ENCODE data around the gene CFAP410. TPM values are rescaled to one million over a fixed set of nuclear protein-coding genes. Genes with fewer than 3 reads are reported as not detected.

The CFAP410 gene
- total RNA-seq, 1 donor from 2014 or later, result 3.6 TPM

DNA sequence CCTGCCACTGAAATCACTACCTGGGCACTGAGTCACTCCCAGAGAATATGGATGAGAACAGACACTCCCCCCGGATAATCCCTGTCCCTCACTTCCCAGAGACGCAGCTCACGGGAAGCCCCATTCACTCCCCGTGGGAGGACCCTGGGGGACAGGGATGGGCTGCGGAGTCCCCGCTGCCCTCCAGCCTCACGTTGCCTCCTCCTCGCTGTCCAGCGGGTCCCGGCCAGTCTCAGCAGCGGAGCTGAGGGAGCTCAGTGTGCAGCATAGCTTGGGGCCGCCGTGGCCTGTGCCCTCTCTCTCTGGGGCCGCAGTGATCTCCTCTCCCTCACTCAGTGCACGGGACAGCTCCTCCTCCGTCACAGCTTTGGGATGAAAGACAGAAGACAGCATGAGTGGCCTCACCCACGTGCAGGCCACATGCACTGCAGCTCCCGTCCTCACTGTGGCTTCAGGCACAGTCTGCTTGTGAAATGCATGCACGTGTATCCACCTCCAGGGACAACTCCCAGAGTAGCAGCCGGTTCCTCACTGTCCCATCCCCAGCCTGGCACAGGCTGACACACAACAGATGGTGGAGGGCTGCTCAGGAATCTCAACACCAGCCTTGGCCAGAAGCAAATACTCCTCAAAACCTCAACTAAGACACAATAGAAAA lies 7.4 kb downstream of the CFAP410 start:
- DNase-seq (ENCODE audit: low read depth in 2 of 2), result no peak

DNA sequence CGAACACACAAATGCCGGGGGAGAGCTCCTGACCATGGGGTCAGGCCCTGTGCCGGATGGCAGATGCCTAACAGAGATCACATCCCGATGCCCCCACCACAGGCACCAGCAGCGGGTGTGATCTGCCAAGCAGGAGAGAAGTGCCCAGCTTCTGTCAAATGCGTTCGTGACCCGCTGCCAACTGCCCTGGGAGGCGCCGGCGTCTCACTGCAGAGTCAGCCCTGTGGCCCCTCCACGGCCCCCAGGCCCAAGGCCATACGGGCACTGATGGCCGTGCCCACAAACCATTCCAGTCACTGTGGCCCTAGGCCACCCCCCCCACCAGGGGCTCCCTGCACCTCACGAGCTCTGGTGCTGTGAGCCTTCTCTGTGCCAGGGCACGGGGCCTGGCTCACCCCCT lies 8.0 kb downstream of the CFAP410 start:
- DNase-seq (ENCODE audit: low read depth in 2 of 2), result no peak

DNA sequence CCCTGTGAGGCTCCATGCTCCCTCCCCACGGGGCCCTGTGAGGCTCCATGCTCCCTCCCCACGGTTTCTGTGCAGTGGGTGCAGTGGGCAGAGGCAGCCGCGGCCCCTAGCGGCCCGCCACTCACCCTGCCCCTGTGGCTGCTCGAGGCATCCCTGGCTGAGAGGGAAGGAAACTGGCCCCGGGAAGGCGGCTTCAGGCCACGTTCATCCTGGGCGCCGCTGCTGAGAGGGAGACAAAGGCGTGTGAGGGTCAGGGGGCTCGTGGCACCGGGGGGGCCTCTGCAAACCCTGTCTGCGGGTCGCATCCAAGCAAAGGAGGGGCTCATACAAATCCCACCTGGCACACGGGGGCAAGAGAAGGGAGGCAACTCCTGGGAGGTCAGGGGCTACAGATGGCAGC lies 8.5 kb downstream of the CFAP410 start:
- no peak for DNase-seq (ENCODE audit: low read depth in 2 of 2)

DNA sequence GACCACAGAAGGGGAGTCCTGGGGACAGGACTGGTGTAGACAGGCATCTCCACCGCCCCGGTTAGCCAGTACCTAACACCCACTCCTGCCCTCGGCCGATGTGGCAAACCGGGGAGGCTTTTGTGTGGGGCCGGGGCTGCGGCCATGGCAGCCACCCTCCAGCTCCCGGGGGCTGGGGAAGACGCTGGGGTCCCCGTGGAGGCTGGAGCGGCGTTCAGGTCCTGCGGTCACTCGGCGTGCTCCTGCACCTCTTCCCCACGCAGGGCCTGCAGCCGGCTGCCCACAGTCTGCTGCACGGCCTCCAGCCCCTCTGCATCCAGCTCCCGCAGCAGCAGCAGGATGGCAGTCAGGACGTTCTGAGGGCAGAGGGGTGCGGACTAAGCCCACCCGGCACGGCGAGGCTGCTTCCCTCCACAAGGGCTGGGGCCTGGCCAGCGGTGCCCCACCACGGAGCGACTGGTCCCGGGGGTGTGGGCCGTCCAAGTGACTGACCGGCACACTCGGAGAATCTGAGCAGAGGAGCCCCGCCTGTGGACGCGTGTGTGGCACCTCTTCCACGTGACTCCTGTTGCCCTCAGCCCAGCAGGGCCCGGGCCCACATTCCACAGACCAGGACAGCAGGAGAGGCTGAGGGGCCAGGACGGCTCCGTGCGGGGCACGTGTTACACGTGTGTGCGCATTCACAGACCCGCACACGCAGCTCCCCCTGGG lies 9.1 kb downstream of the CFAP410 start:
- no peak for DNase-seq (ENCODE audit: low read depth in 2 of 2)

DNA sequence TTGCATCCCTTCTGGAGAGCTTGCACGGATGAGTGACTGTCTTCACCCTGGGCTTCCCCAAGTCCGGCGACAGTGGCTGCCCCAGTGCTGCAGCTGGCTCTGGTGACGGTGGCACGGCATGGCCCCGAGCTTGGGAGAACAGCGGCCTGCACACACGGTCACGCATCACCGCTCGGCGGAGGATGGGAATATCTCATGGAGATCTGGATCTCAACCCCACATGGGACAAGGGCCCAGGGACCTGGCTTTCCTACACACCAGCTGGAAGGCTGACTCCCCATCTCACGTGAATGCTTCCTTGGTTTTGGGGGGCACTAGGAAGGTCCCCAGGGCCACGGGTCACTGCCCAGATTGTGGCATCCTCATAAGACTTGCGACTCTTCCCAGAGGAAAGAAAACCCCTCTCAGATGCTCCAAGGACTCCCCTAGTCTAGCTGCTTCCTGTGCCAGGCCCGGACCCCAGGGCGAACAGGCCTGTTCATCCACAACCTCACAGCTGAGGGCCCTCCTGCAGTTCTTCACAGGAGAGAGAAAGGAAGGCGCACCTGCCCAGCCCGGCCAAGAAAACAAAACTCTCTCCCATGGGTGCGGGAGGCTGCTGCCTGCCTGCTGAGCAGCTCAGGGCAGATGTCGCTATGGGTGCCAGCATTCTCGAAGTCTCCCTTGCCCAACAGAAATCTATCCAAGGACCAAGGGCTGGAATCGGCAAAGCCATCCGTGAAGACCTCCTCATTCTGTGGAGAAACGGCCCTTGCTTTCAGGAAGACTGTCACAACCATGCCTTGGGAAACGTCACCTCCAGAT lies 9.9 kb downstream of the CFAP410 start:
- no peak for DNase-seq (ENCODE audit: low read depth in 2 of 2)

DNA sequence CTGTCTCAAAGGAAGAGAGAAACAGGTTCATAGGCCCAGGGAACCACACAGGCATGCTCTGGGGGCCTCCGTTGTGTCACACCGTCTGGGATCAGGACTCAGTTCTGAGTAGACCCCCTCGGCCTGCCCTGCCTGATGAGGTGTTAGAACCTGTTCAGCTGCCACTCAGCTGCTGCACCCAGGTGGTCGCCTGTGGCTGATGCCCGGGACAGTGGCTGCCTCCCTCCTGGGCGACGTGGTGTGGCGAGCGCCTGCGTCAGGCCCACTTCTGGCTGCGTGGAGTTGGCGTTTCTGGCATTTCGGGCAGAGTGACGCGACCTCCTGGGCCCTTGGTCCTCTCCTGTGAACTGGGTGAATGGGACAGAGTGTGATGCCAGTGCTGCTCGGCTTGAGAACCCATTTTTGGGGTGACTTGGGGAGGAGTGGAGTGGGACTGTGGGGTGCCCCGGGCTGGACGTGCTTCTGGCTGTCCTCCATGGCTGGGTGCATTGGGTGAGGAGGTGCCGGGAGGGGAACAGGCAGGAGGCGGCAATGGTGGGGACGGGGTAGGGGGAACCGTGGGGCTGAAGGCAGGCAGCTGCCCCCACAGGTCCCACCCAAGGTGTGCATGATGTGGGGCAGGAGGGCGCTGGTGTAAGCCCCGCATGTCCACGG lies 10.8 kb downstream of the CFAP410 start:
- no peak for DNase-seq (ENCODE audit: low read depth in 2 of 2)

DNA sequence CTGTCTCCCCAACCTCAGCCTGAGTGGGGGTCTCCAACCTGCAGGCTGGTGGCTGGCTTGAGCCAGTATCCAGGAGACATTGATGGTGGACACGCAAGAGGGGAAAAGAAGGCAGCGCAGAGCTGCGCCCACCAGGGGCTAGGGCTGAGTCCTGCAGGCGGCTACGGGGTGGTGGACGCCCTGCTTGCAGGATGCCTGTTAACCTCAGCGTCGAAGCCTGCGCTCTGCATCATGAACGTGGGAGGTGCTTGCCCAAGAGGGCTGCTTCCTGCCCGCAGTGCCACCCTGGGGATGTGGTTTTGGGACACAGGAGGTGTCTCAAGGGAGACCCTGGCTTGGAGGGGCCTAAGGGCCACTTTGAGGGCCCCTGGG lies 11.6 kb downstream of the CFAP410 start:
- no peak for DNase-seq (ENCODE audit: low read depth in 2 of 2)

DNA sequence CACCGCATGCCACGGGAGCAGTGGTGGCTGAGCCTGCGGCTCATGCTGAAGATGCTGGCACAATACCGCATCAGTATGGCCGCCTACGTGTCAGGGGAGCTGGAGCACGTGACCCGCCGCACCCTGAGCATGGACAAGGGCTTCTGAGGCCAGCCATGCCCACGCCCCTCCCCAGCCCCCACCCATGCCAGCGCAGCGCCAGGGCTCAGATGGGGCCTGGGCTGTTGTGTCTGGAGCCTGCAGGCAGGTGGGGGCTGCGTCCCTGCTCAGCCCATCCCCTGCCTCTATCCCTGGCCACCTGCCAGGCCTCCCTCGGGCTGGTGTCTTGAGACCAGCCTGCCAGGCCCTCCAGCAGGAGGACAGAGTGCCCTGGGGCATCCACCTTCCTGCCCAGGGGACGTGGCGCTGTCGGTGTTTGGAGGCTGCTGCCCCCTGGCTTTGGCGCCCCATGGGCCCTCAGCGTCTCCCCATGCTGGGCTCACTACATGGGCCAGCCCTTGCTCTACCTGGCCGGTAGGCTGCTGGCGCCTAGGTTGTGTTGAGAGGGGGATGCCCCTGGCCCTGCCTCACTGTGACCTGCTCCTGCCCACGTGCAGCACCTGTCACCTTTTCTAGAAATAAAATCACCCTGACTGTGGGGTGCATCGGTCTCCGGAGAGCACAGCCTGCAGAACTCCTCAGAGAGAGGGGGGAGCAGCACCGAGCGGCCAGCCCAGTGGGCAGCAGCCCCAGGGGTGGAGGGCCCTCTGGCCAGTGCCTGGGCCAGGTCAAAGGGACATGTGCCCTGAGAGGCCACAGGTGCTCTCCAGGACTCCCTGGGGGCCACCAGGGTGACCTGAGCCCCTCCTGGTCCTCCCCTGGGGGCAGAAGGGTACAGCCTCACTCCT lies 12.2 kb downstream of the CFAP410 start:
- DNase-seq (ENCODE audit: low read depth in 2 of 2), result no peak

DNA sequence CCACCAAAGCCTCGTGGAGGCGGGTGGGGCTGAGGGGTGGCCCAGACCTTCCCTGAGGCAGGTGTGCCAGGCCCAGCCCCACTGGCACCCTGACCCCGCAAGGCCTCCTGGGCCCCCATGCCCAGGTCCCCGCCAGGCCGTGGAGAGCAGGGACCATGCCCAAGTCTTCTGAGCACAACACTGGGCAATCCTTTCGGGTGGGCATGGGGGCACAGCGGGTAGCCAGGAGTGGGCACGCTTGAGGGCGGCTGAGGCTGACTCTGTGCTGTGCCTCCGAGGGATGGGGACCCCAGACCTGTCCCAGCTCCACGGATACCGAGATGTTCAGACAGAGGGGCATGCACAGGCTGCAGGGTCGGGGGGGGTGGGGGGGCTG lies 12.9 kb downstream of the CFAP410 start:
- DNase-seq (ENCODE audit: low read depth in 2 of 2), result no peak

DNA sequence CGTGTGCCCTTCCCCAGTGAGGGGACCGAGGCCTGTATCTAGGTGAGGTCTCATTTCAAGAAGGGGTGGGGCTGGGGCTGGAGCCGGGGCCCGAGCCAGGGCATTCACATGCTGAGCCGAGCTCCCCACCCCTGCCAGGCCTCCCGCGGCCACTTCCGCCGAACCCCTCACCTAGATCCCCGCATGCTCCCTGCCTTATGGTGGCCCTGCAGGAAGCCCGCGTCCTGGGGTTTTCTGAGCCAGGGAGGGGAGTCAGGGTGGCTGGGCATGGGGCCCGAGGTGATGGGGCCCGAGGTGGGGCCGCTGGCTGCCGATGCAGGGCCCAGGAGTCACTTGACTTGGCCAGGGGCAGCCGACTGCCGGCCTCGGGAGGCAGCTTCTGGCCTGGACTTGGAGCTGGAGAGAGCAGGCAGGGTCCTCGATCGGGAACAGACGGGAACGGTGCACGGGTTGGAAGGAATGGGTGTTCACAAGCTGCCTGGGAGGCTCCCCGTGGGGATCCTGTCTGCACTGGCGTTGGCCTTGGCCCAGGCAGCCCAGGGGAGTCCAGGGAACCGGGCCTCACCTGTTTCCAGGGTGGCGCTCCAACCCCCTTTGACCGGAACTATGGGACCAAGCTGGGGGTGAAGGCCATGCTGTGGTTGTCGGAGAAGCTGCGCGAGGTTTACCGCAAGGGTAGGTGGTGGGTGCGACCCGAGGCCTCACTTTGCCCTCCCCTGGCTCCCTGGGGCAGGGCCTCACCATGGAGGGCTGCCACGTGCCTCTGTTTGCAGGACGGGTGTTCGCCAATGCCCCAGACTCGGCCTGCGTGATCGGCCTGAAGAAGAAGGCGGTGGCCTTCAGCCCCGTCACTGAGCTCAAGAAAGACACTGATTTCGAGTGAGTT lies 13.6 kb downstream of the CFAP410 start:
- DNase-seq (ENCODE audit: low read depth in 2 of 2), result no peak

DNA sequence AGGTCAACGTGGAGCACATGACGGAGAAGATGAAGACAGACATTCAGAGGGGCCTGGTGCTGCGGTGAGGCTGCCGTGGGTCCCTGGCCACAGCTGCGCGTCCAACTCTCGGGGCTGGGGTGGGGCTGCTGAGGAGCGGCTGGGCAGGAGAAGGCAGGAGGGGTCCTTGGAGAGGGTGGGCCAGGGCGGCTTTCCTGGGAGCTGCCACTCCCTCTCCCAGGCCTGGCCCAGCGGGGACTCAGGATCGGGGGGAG lies 14.4 kb downstream of the CFAP410 start:
- DNase-seq (ENCODE audit: low read depth in 2 of 2), result no peak

DNA sequence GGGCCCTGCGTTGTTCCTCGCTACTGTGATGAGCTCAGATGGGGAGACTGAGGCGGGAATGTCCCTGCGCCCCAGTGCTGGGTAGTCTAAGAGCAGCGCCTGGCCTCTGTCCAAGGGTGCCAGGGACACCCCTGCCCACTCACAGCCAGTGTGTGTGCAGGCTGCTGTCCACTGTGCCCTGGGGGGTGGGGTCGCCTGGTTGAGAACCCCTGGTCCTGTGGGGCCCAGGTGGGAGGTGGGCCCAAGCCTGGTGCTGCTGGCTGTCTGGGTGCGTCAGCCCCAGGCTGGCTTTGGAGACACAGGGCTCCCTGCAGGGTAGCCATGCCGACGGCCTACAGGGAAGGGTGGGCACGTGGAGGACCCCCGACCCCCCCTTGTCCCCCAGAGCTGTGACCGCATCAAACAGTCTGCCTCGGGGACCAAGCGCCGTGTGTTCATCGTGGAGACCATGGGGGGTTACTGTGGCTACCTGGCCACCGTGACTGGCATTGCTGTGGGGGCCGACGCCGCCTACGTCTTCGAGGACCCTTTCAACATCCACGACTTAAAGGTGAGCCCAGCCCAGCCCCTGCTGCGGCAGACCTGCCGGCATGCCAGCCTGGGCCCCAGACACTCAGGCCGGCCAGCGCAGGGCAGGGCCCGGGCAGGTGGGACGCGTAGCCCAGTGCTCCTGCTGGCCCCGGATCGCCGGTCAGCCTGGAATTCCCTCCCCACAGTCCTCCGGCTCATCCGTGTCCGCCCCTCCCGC lies 14.9 kb downstream of the CFAP410 start:
- DNase-seq (ENCODE audit: low read depth in 2 of 2), result no peak

DNA sequence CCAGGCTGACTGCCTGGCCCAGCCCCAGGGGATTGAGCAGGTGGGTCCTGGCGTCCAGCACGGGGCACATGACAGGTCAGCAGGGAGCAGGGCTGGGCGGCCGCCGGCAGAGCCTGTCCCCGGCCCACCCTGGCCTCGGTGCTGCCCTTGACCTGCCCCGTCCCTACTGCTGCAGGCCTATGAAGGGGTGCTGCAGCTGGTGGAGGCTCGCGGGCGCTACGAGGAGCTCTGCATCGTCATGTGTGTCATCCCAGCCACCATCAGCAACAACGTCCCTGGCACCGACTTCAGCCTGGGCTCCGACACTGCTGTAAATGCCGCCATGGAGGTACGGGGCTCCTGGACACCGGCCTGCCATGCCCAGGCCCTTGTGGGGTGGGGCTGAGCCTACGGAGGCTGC lies 15.6 kb downstream of the CFAP410 start:
- DNase-seq (ENCODE audit: low read depth in 2 of 2), result no peak

DNA sequence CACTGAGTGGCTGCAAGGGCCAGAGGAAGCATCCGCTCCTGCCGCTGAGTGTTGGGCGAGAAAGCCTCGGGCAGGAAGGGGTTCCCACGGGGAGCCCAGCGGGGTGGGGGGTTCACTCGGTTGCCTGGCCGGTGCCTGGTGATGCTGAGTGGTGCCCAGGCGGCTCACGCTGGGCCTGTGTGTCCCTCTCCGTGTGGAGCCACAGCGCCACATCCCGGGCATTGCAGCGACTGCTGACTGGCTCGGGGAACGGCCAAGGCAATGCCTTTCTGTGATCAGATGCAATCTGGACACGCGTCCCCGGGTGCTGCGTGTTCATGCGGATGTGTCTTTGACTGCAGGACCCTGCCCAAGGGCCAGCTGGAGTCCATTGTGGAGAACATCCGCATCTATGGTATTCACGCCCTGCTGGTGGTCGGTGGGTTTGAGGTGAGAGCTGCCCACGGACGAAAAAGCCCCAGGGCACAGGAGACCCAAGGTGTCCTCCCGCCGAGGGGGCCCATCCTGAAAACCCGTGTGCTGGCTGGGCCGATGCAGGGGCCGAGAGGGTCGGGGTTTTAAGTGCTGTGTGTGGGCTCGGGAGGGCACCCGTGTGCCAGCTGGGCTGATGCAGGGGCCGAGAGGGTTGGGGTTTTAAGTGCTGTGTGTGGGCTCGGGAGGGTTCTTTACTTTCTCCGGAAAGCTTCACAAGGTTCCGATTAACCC lies 16.4 kb downstream of the CFAP410 start:
- no peak for DNase-seq (ENCODE audit: low read depth in 2 of 2)

DNA sequence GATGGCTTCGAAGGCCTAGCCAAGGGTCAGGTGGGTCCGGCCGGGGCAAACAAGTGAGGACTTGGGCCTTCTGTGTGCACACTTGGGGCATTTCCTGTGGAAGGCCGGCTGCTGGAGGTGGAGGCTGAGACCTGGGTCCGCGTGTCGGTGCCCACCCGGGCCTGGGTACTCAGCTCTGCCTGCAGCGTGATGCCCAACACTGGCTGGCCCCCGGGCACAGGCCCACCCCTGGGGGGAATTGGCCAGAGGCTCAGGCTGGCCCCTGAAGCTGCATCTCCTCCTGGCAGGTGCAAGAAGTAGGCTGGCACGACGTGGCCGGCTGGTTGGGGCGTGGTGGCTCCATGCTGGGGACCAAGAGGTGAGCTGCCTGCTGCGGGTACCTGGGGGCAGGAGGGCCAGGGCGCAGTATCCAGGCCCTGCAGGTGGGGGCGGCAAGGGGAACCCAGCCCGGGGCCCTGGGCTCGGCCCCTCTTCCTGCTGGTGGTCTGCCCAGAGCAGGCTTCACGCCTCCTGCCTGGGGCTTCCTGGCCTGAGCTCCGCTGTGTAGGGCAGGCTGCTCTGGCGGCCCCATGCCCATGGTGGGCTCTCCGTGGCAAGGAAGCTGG lies 17.2 kb downstream of the CFAP410 start:
- no peak for DNase-seq (ENCODE audit: low read depth in 2 of 2)

DNA sequence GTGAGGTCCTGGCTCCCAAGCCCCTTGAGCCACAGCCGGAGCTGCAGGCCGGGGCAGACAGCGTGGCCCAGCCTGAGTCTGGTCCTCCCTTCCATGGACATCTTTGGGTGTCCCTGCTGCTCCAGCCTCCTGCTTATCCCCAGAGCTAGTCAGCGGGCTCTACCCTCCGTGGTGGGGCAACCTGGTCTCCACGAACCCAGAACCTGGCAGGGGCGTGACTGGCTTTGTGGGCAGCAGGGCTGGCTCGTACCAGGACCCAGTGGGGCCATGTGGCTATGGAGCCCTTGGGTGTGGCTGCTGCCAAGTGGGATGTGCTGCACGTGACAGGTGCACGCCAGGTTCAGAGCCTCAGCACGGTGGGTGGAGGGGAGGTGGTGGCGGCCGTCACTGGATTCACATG lies 18.3 kb downstream of the CFAP410 start:
- no peak for DNase-seq (ENCODE audit: low read depth in 2 of 2)

DNA sequence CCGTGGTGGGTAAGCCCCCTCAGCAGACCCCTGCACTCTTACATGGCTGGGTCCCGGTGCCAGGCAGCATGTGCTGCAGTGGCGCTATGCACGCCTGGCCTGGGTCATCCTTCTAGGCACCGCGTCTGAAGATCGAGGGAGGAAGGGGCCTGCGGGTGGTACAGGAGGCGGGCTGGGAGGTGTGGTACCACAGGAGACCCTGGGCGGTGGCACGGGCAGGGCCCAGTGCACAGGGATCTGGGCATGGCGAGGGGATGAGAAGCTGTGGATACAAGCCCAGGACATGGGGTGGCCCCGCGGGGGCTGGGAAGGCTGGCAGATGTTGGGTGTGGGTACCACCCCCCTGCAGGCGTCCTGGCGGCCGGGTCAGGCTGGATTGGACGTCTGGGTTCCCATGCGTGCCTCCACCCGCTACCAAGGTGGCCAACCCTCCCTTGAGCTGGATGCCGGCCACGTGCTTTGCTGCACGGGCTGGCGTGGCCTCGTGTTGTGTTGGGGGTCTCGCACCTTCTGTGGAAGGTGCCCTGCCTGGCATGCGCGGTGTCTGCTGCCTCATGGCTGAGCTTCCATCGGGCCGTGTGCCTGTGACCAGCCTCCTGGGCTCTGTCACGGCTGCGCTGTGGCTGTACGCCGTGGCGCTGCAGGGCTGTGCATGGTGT lies 19.7 kb downstream of the CFAP410 start:
- DNase-seq (ENCODE audit: low read depth in 2 of 2), result no peak

All from dermis microvascular lymphatic vessel endothelial cell (primary cell).